Measurements from ENCODE around the gene FUCA1.
A peak's percentile ranks its signal among the peaks of the same experiment; 100 is the strongest.

The FUCA1 gene

GRCh38 chr1:23875382-23875781 lies 7.3 kb upstream of the FUCA1 start:
- no peak for DNase-seq (ENCODE audit: low read depth)
- no peak for TF ChIP-seq CTCF (IDR thresholded peaks at IDR 0.05; ENCODE audit: low read depth, low read length, missing control alignments)
- H3K4me3 ChIP-seq (ENCODE audit: low read depth, low read length) = no peak overlapping the region

GRCh38 chr1:23872421-23872820 lies 4.3 kb upstream of the FUCA1 start:
- H3K4me3 ChIP-seq (ENCODE audit: low read depth, low read length) = no peak overlapping the region
- TF ChIP-seq CTCF (IDR thresholded peaks at IDR 0.05; ENCODE audit: low read depth, low read length, missing control alignments) = no peak
- DNase-seq (ENCODE audit: low read depth) = no peak

- no peak for DNase-seq (ENCODE audit: low read depth)
- TF ChIP-seq CTCF (IDR thresholded peaks at IDR 0.05; ENCODE audit: low read depth, low read length, missing control alignments) = no peak
- peak overlapping the region; percentile 61 for H3K4me3 ChIP-seq (ENCODE audit: low read depth, low read length)
These were observed 961 bp upstream of the FUCA1 start for GRCh38 chr1:23869051-23869450.

- DNase-seq (ENCODE audit: low read depth) = no peak
- no peak for TF ChIP-seq CTCF (IDR thresholded peaks at IDR 0.05; ENCODE audit: low read depth, low read length, missing control alignments)
- peak overlapping the region; percentile 61 for H3K4me3 ChIP-seq (ENCODE audit: low read depth, low read length)
These were observed 497 bp upstream of the FUCA1 start for GRCh38 chr1:23868557-23869016.

GRCh38 chr1:23867542-23867894 lies 572 bp downstream of the FUCA1 start:
- TF ChIP-seq CTCF (IDR thresholded peaks at IDR 0.05; ENCODE audit: low read depth, low read length, missing control alignments) = no peak
- H3K4me3 ChIP-seq (ENCODE audit: low read depth, low read length) = peak overlapping the region; percentile 61
- no peak for DNase-seq (ENCODE audit: low read depth)

- no peak overlapping the region for H3K4me3 ChIP-seq (ENCODE audit: low read depth, low read length)
- TF ChIP-seq CTCF (IDR thresholded peaks at IDR 0.05; ENCODE audit: low read depth, low read length, missing control alignments) = no peak
- peak; percentile 52 for DNase-seq (ENCODE audit: low read depth)
These were observed 2.6 kb downstream of the FUCA1 start for GRCh38 chr1:23865543-23865930.

- no peak for TF ChIP-seq CTCF (IDR thresholded peaks at IDR 0.05; ENCODE audit: low read depth, low read length, missing control alignments)
- no peak for DNase-seq (ENCODE audit: low read depth)
- no peak overlapping the region for H3K4me3 ChIP-seq (ENCODE audit: low read depth, low read length)
These were observed 3.1 kb downstream of the FUCA1 start for GRCh38 chr1:23864801-23865542.
